ENCODE measurements around the gene TTC5.
"Not testable (repeated sequence)": the region's sequence is repeated elsewhere in the genome, so short reads cannot be mapped to it uniquely, and the experiment has no call there.

DNA sequence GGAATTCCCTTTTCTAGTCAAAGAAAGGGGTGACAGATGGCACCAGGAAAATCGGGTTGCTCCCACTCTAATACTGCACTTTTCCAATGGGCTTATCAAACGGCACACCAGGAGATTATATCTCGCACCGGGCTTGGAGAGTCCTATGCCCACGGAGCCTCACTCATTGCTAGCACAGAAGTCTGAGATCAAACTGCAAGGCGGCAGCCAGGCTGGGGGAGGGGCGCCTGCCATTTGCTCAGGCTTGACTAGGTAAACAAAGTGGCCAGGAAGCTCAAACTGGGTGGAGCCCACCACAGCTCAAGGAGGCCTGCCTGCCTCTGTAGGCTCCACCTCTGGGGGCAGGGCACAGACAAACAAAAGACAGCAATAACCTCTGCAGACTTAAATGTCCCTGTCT, 25.5 kb downstream of the TTC5 start:
- TF ChIP-seq CTCF (IDR thresholded peaks at IDR 0.05; ENCODE audit: low read depth, low read length, poor library complexity, severe bottlenecking); EZH2phosphoT487 (IDR thresholded peaks at IDR 0.05; ENCODE audit: borderline replicate concordance, low read length): not testable (repeated sequence)

Data from DOHH2 (cell line).